PC-3 (cell line): ENCODE results near the gene SEC24B.

Source experiments
- CTCF ChIP-seq: fragments of 300-600 bp; sonication (generic); conservative IDR thresholded peaks from 2 replicates; pipeline ENCODE4 v1.5.1; 2017; ENCODE audit warnings: antibody characterized with exemption, low read depth, mild to moderate bottlenecking, low read length
- EZH2 ChIP-seq: fragments of 300-600 bp; sonication (generic); IDR thresholded peaks from one replicate; pipeline ENCODE4 v1.6.1; 2017; ENCODE audit warnings: antibody characterized with exemption, mild to moderate bottlenecking, low read length; ENCODE audit not compliant: unreplicated experiment
- EZH2phosphoT487 ChIP-seq: fragments of 300-600 bp; sonication (generic); IDR thresholded peaks from 2 replicates; pipeline ENCODE4 v1.6.1; 2018; ENCODE audit warnings: mild to moderate bottlenecking, antibody characterized with exemption, low read length, borderline replicate concordance

DNA sequence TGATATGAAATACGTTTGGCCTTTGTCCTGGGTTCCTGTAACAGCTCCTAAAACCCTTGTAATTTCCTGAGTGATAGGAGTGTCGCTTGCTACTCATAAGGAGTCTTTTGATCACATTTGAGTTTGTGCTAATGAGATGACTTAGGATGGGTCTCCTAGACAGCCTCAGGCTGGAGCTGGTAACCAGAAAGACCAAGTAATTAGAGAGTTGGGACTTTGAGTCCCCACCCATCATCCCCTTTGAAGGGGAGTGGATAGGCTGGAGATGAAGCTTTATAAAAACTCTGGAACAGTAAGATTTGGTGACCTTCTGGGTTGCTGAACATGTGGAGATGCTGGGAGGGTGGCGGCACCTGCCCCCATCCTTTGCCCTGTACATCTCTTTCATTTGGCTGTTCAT lies 2.9 kb downstream of the SEC24B start:
- no peak for TF ChIP-seq CTCF
- TF ChIP-seq EZH2 = no peak
- TF ChIP-seq EZH2phosphoT487 = no peak
